Stimulated activated CD8-positive, alpha-beta memory T cell treated with anti-CD3 and anti-CD28 coated beads, Interleukin-7, amount 100 ng/mL, for 4 hours (primary cell): ENCODE measurements around the gene FAM135A.
A peak's percentile ranks its signal among the peaks of the same experiment; 100 is the strongest.
"Not testable (repeated sequence)": the region's sequence is repeated elsewhere in the genome, so short reads cannot be mapped to it uniquely, and the experiment has no call there.

ENCODE experiments used
- DNase-seq, 2 donors: peaks; one replicate each; pipeline ENCODE4 v3.0.0-alpha.2; 2020; ENCODE audit warnings: low read depth in 2 of 2

Gene FAM135A

DNA sequence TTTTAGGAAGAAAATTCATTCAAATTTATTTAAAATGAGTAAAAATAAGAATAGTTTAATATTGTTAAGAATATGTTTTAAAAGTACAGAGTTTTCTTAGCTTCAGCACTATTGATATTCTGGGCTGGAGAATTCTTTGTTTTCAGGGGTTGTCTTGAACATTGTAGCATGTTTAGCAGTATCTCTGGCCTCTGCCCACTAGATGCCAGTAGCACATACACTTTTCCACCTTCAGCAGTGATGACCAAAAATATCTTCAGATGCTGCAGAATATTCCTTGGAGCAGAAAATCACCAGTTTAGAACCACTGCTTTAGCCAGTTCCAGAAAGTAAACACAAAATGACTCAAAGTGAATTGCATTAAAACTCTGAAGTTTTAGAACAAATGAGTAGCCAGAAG is 134.0 kb downstream of the FAM135A start:
- DNase-seq = no peak

DNA sequence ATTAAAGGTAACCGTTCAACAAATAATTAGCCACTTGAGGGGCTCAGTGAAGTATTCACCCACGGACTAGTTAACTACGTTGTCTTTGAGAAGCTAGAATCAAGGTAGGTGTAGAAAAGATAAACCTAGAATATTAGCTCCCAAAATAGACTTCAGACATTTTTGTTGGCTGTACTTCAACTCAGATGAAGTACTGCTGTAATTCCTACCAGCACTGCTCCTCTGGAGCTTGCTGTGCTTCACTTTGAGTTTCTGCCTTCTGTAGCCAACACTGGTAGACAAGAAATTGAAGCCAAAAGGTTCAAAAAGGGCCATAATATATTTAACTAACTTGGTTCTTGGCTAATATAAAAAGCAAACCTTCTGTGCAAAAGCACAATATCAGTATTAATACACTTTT is 134.6 kb downstream of the FAM135A start:
- no peak for DNase-seq

DNA sequence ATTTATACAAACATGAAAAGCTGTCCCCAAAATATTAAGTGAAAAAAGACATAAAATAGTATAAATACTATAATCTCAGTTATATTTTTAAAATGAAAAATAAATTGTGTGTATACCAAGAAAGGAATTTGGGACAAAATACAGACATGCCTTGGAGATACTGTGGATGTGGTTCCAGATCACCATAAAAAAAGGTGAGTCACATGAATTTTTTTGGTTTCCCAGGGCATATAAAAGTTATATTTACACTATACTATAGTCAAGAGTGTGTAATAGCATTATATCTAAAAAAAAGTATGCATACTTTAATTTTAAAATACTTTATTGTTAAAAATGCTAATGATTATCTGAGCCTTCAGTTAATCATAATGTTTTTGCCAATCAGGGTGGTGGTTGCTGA is 136.0 kb downstream of the FAM135A start:
- DNase-seq = no peak

DNA sequence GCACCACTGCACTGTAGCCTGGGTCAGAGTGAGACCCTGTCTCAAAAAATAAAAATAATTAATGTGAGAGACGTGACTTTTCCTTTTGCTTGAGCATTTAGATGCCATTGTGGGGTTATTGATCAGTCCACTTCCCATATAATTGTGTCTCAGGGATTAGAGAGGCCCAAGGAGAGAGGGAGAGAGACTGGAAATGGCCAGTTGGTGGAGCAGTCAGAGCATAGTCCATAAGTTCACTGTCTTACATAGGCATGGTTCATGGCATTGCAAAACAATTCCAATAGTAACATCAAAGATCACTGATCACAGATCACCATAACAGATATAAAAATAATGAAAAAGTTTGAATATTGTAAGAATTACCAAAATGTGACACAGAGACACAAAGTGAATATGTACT is 138.3 kb downstream of the FAM135A start:
- no peak for DNase-seq

DNA sequence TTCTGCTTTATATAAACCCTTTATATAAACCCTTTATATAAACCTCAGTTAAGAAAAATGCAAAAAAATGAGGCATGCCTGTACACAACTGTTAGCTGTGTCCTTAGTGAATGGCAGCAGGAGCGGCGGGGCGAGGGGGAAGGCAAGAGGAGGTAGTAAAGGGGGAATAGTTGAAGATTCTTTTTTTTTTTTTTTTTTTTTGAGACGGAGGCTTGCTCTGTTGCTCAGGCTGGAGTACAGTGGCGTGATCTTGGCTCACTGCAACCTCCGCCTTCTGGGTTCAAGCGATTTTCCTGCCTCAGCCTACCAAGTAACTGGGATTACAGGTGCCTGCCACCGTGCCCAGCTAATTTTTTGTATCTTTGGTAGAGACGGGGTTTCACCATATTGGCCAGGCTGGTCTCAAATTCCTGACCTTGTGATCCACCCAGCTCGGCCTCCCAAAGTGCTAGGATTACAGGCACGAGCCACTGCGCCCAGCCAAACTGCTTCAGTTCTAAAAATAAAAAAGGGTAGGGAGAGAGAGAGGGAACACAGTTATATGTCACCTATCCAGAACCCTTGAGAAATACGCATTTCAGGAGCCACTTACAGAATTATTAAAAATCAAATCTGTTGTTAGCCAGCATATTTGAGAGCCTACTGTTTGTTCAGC is 139.1 kb downstream of the FAM135A start:
- not testable (repeated sequence) for DNase-seq

DNA sequence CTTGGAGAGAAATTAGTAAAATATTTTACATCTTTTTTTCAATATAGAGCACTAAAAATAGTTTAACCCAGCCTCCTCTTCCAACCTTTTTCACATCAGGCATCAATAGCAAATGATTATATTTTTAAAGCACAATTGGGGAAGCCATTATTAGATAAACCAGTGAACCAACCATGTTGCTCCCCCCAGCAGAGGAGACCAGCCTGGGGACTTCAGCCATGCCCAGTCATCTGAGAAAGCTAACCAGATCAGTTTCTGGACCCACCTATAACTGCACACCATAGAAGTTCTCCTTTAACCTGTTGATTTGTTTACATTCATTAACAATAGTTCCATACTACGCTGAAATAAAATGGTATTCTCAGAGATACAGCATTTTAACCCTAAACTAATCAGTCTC is 139.7 kb downstream of the FAM135A start:
- DNase-seq = no peak

DNA sequence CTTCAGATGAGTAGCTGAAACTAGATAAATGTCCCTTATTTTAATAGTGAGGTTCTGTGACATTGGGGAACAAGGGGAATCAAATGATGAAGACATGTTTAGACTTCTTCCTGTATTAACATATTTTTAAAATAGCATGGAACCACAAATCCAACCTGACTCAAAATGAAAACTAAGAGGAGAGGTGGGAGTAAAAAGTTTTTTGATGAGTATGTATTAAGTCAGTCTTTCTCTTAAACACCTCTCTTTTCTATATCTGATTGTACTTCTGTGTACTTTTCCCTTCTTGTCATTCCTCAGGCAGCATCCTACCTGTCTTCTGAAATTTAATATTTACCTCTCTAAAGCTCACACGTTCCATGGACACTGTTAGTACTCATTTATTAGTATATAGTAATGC is 144.7 kb downstream of the FAM135A start:
- no peak for DNase-seq

DNA sequence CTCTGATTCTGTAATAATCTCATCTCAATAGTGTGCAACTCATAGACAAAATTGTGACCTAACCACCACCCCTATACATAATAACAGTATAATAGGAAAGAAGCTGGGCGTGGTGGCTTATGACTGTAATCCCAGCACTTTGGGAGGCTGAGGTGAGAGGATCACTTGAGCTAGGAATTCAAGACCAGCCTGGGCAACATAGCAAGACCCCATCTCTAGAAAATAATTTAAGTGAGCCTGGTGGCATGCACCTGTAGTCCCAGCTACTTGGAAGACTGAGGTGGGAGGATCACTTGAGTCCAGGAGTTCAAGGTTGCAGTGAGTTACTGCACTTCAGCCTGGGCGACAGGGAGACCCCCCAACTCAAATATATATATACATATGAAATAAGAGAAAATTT is 149.1 kb downstream of the FAM135A start:
- not testable (repeated sequence) for DNase-seq

DNA sequence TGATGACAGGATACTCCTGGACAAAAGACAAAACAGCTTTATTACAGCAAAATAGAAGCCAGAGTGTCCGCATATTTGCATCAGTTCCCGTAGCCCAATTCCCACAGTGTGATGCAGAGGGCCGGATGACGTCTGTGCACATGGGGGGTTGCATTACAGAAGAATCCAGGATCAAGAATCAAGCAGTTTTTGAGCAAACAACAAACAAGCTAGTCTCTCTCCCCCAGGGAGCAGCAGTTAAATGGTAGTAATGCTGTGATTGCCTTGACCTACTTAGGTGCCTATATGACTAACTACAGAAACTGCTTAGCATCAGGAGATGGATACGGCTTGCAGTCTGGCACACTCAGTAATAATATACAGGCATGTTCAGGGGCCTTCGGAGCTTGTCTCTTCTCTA is 150.2 kb downstream of the FAM135A start:
- DNase-seq = no peak

DNA sequence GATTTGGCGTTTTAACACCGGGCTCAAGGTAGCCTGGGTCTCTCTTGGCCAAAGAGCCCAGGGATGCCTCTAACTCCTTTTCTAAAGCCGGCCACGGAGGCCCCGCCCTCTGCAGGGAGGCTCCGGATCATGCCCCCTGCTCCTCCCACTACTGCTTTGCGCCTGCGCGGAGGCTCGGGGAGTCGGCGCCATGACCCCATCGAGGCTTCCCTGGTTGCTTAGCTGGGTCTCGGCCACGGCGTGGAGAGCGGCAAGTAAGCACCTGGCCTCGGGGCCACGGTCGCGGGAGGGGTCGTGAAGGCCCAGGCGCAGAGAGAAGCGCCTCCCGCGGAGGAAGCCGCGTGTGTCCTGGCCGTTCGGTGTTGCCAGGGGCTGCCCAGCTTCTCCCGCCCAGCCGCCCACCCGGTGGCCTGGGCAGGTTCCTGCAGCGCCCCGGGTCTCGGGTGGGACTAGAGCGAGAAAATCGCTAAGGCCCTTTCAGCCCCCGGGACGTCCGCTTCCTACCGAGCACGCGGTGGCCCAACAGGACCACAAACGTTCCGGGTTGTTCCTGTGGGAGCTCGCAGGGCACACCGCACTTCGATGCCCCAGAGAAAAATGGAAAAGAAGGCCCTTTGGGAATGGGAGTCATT is 153.6 kb downstream of the FAM135A start, which contains the start of gene SDHAF4:
Gene SDHAF4, plus strand, starts transcription at position 180 of the 632 bp plus-strand sequence. Its CDS starts 11 bp downstream, at position 191.
- peak; percentile 88 to 91 for DNase-seq

DNA sequence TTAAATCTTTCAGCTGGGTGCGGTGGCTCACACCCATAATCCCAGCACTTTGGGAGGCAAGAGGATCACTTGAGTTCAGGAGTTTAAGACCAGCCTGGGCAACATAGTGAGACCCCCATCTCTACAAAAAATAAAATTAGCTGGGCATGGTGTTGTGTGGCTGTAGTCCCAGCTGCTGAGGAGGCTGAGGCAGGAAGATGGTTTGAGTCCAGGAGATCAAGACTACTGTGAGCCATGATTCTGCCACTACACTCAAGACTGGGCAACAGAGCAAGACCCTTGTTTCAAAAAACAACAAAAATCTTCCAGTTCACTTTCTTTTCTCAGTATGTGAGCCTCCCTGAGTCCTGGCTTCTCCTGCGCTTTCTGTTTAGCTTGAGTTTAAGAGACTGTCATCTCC is 161.3 kb downstream of the FAM135A start:
- no peak for DNase-seq

DNA sequence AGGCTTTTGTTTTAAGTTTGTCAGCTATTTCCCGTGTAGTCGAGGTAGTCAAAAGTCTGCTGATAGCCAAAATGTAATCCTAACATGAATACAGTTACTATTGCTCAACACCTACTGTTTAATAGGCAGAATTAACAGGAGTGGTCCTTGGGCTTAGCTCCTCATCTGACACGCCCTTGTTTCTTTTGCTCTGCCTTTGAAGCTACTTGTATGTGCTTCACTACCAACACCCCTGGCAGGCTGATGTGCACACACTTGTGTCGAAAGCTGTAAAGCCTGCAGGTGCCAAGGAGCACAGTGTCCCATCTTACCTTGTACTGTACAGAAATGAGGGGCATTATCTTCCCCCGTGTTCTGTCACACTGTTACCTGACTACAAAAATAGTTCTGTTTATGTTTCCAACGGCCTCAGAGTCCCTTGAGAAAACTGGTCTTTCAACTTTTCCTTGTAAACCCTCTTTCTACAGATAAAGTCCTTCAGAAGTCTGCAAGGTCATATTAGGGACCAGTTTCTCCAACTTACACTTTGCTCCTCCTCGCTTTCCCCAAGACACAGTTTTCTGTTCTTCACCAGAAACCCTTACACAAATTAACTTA is 162.7 kb downstream of the FAM135A start:
- DNase-seq = no peak

DNA sequence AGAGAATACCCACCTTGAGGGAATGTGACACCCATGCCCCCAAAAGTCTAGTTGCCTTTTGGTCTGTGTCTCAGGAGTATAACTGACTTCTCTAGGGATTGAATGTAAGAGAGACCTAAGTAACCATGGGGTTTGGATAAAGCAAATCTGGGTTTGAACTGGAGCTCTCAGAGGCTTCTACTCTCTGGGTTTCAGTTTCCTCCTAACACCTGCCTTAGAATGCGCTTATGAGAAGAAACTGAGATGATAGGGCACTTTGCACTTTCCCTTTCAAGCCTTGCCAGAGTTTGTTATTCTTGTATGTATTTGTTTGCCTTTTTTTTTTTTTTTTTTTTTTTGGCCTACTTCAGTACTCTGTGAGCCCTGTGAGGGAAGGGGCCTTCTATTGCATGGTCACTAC is 172.8 kb downstream of the FAM135A start:
- DNase-seq = no peak

DNA sequence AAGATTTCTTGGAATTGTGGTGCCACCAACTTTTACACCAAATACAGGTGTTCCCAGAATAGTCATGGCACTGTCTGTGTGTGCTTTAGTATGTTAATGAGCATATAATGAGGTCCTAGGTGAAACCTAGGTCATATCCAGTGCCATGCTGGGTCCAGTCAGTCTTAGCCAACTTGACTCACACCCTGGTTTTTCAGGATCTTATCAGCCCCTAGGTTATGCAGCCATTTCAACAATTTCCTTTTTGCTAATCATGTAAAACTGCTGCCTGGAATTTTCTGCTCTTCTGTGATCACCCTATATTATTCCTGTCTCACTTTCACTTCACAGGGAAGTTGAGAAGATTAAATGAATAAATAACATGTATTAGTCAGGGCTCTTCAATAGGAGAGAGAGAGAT is 177.1 kb downstream of the FAM135A start:
- no peak for DNase-seq

DNA sequence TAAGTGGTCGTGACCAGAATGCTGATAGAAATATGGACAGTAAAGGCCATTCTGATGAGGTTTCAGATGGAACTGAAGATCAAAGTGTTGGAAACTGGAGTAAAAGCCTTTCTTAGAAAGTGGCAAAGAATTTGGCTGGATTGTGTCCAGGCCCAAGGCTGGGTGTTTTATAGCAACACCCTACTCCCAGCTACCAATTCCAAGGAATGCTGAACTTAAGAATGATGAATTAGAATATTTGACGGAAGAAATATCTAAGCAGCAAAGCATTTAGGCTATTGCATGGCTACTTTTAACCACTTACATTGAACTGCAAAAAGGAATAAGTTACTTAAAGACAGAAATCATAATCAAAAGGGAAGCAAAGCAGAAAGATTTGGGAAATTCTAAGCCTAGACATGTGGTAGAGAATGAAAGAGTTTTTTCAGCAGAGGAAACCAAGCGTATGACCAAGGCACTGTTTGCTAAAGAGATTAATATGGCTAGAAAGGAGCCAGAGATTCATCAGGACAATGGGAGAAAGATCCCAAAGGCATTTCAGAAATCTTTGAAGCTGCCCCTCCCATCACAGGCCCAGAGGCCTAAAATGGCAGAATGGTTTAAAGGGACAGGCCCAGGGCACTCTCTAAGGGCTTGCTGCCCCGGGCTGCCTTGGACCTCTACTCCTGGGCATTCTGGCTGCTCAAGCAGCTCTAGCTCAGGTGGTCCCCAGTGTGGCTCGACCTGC is 179.2 kb downstream of the FAM135A start:
- no peak for DNase-seq

DNA sequence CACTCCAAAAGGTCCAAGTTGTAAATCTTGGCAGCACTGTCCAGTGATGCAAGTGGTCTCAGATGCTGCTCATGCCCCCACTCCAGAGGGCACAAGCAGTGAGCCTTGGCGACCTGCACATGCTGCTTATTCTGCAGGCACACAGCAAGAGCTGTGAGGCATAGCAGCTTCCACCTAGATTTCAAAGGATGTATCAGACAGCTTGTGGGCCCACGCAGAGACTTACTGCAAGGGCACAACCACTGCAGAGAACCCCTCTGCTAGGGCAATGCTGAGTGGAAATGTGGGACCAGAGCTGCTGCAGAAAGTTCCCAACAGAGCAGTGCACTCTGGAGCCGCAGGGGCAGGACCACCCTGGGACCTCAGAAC is 179.8 kb downstream of the FAM135A start:
- DNase-seq = no peak

DNA sequence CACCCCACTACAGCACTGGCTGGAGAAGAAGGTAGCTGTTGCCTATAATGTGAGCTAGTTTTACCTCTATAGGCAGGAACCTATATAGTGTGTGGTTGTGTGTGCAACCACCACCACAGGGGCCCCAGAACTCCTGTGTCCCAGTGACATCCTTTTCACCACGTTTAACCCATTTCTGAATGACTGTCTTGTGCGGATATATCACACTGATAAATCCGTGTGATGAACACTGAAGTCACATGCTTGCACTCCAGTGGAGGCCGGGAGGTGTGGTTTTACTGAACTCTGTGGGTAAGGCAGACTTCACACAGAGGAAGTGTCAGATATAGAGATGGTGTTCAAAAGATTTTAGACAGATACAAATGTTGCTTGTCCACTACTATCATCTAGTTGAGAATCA is 185.9 kb downstream of the FAM135A start:
- DNase-seq = no peak

DNA sequence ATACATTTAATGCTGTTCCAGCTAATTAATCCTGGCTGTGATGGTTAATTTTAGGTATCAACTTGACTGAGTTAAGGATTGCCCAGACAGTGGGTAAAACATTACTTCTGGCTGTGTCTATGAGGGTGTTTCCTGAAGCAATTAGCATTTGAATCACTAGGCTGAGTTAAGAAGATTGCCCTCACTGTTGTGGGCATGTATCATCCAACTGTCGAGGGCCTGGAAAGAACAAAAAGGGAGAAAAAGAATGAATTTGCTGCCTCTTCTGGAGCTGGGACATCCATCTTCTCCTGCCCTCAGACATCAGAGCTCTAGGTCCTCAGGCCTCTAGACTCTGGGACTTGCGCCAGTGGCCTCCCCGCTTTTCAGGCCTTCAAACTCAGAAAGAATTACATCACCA is 187.7 kb downstream of the FAM135A start:
- DNase-seq = no peak

DNA sequence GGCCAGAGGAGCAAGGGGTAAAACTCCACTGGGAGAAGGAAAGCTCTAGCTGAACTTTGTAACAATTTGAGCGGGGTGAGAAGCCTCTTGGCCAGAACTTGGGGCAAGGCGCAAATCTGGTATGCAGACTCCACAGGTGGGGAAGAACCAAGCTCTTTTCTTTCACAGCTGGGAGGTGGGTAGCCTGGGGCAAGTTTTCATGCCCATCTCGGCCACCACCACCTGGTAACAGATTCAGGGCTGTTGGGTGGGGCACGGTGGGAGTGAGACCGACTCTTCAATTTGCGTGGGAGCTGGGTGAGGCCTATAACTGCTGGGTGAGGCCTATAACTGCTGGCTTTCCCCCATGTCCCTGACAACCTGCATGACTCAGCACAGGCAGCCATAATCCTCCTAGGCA is 190.9 kb downstream of the FAM135A start:
- no peak for DNase-seq

DNA sequence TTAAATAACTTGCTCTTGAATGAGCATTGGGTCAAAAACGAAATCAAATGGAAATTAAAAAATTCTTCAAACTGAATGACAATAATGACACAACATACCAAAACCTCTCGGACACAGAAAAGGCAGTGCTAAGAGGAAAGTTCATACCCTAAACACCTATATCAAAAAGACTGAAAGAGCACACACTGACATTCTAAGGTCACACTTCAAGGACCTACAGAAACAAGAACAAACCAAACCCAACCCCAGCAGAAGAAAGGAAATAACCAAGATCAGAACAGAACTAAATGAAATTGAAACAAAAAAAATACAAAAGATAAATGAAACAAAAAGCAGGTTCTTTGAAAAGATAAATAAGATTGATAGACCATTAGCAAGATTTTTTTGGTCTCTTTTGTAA is 194.1 kb downstream of the FAM135A start:
- DNase-seq = not testable (repeated sequence)

DNA sequence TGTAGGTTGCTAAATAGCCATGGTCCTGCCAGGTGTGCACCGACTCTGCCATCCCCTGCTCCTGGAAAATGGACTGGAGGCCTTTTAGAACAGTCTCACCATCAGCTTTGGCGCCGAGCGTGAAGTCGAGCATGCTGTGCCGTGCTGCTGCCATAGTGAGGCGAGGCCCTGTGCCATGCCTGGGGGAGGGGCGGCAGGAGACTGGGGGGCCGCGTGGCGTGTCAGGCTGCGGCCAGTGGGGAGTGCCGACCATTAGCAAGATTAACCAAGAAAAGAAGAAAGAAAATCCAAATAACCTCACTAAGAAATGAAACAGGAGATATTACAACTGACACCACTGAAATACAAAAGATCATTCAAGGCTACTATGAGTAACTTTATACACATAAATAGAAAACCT is 195.9 kb downstream of the FAM135A start:
- not testable (repeated sequence) for DNase-seq
